GM12878 (cell line): Measurements from ENCODE around the gene COL18A1. TPM values are rescaled to one million over a fixed set of nuclear protein-coding genes. Genes with fewer than 3 reads are reported as not detected.

Experiments used
- ATAC-seq: fragments of 200-7000 bp; cut with Tn5 transposase; 3 replicates; pipeline ENCODE4 v1.9.1; 2020; ENCODE audit warnings: mild to moderate bottlenecking, moderate library complexity
- BruUV-seq: library from RNA; stranded (reverse); fragments of 400-500 nt; replicated peaks from 2 replicates; lab custom pipeline; 2021; lab: Mats Ljungman, UMichigan
- CTCF ChIA-PET: fragments of 300-600 bp; sonication (Branson Sonifier 250); formaldehyde crosslinking; extraction: SDS; loops from one replicate; lab custom pipeline; 2021; ENCODE audit warnings: inconsistent platforms; lab: Yijun Ruan, JAX
- POLR2A ChIA-PET: fragments of 350-600 bp; formaldehyde crosslinking; extraction: SDS; loops from one replicate; lab custom pipeline; 2021; ENCODE audit warnings: inconsistent platforms; lab: Charles Lee
- RAD21 ChIA-PET: fragments of 300-600 bp; sonication (Branson Sonifier 250); formaldehyde crosslinking; loops from one replicate; lab custom pipeline; 2023; ENCODE audit warnings: antibody characterized with exemption; ENCODE audit not compliant: unreplicated experiment; lab: Charles Lee
- SMC1A ChIA-PET: fragments of 300-600 bp; sonication (Branson Sonifier 250); formaldehyde crosslinking; loops from one replicate; lab custom pipeline; 2023; ENCODE audit not compliant: unreplicated experiment, uncharacterized antibody; lab: Charles Lee
- DNase-seq: peaks from one replicate; pipeline ENCODE4 v3.0.0-alpha.2; 2011; ENCODE audit warnings: low read depth, low spot score
- FAIRE-seq: peaks from 3 replicates; lab custom pipeline; 2011; peaks lifted over from hg19 to GRCh38; lab: Jason Lieb, UNC
- H2AFZ ChIP-seq: 2 replicates; pipeline ENCODE4 v1.6.0; 2011; ENCODE audit warnings: low read depth, low read length, control low read depth; ENCODE audit not compliant: control insufficient read depth
- H3K27ac ChIP-seq: 2 replicates; pipeline ENCODE4 v1.5.1; 2011; ENCODE audit warnings: control low read depth; ENCODE audit not compliant: control insufficient read depth, insufficient read depth
- H3K27me3 ChIP-seq, 2 experiments: replicated peaks in 1 of 2; 2 replicates each; pipeline versions ENCODE4 v1.6.0 to v1.6.1; 2011; ENCODE audit warnings: low read length in 1 of 2; ENCODE audit not compliant: control insufficient read depth in 2 of 2, insufficient read depth in 2 of 2
- H3K36me3 ChIP-seq, 2 experiments: 2 replicates each; pipeline ENCODE4 v1.5.1; 2011; ENCODE audit warnings: low read length in 1 of 2; ENCODE audit not compliant: control insufficient read depth in 2 of 2, insufficient read depth in 2 of 2
- H3K4me1 ChIP-seq: 2 replicates; pipeline ENCODE4 v1.6.1; 2011; ENCODE audit warnings: mild to moderate bottlenecking, low read length, moderate library complexity, mixed read lengths; ENCODE audit not compliant: control insufficient read depth, insufficient read depth
- H3K4me2 ChIP-seq: 2 replicates; pipeline ENCODE4 v1.6.0; 2011; ENCODE audit warnings: control low read depth; ENCODE audit not compliant: control insufficient read depth, insufficient read depth
- H3K4me3 ChIP-seq: fragments of 200-600 bp; sonication (generic); 2 replicates; pipeline ENCODE4 v1.5.1; 2016
- H3K79me2 ChIP-seq: 2 replicates; pipeline ENCODE4 v1.6.0; 2011; ENCODE audit warnings: low read length; ENCODE audit not compliant: control insufficient read depth, insufficient read depth
- H3K9ac ChIP-seq: 2 replicates; pipeline ENCODE4 v1.8.0; 2011; ENCODE audit warnings: low read length, control low read depth, mixed read lengths; ENCODE audit not compliant: control insufficient read depth, insufficient read depth
- H3K9me3 ChIP-seq: replicated peaks from 3 replicates; pipeline ENCODE4 v1.5.1; 2011; ENCODE audit warnings: mild to moderate bottlenecking, low read length; ENCODE audit not compliant: control insufficient read depth, insufficient read depth
- H4K20me1 ChIP-seq: 2 replicates; pipeline ENCODE4 v1.6.0; 2011; ENCODE audit not compliant: control insufficient read depth, insufficient read depth
- BACH1 ChIP-seq: fragments of 450-650 bp; IDR thresholded peaks from 2 replicates; pipeline ENCODE4 v1.6.1; 2017; ENCODE audit warnings: mild to moderate bottlenecking, borderline replicate concordance
- BMI1 ChIP-seq: fragments of 450-650 bp; IDR thresholded peaks from 2 replicates; pipeline ENCODE4 v1.6.1; 2016; ENCODE audit warnings: mild to moderate bottlenecking, moderate library complexity, borderline replicate concordance
- FOS ChIP-seq: IDR thresholded peaks from 3 replicates; pipeline ENCODE4 v1.6.1; 2011; ENCODE audit warnings: borderline replicate concordance; ENCODE audit not compliant: insufficient read length; ENCODE audit errors: extremely low read depth
- FOXK2 ChIP-seq: fragments of 450-650 bp; IDR thresholded peaks from 2 replicates; pipeline ENCODE4 v1.6.1; 2017; ENCODE audit warnings: mild to moderate bottlenecking, moderate library complexity
- KAT2A ChIP-seq: conservative IDR thresholded peaks from 2 replicates; pipeline ENCODE4 v1.6.1; 2011; ENCODE audit warnings: low read depth, low read length; ENCODE audit not compliant: control insufficient read depth
- MXI1 ChIP-seq: fragments of 150-350 bp; IDR thresholded peaks from 2 replicates; pipeline ENCODE4 v1.6.1; 2011; ENCODE audit warnings: low read depth, mild to moderate bottlenecking, inconsistent platforms, low read length, improper control_type of control experiment
- MYB ChIP-seq: fragments of 150-350 bp; IDR thresholded peaks from 2 replicates; pipeline ENCODE4 v1.6.1; 2014; ENCODE audit warnings: mild to moderate bottlenecking, low read depth, low read length, borderline replicate concordance
- NRF1 ChIP-seq: conservative IDR thresholded peaks from 2 replicates; pipeline ENCODE4 v1.6.1; 2011; ENCODE audit warnings: mild to moderate bottlenecking, low read depth, low read length, improper control_type of control experiment
- PAX8 ChIP-seq: fragments of 450-650 bp; IDR thresholded peaks from 2 replicates; pipeline ENCODE4 v1.6.1; 2017; ENCODE audit warnings: mild to moderate bottlenecking, moderate library complexity
- RBBP5 ChIP-seq: fragments of 200-600 bp; sonication (generic); conservative IDR thresholded peaks from 2 replicates; pipeline ENCODE4 v1.6.1; 2016
- SIN3A ChIP-seq: IDR thresholded peaks from 2 replicates; pipeline ENCODE4 v1.6.1; 2012; ENCODE audit warnings: low read depth, low read length, improper control_type of control experiment
- SMARCA5 ChIP-seq: fragments of 450-650 bp; IDR thresholded peaks from 2 replicates; pipeline ENCODE4 v1.6.1; 2017; ENCODE audit warnings: mild to moderate bottlenecking
- SP1 ChIP-seq: IDR thresholded peaks from one replicate; pipeline ENCODE4 v1.6.1; 2011; ENCODE audit warnings: low read depth, low read length
- TCF3 ChIP-seq: IDR thresholded peaks from 2 replicates; pipeline ENCODE4 v1.6.1; 2012; ENCODE audit warnings: low read depth, mild to moderate bottlenecking, low read length, borderline replicate concordance; ENCODE audit not compliant: insufficient read depth
- ZSCAN29 ChIP-seq: fragments of 450-650 bp; IDR thresholded peaks from 2 replicates; pipeline ENCODE4 v1.6.1; 2017; ENCODE audit warnings: mild to moderate bottlenecking, moderate library complexity
- WGBS: methylation state at CpG from one replicate; pipeline ENCODE4 v1.1.6; 2016; ENCODE audit warnings: low lambda C conversion rate; ENCODE audit not compliant: insufficient replicate concordance, insufficient coverage; ENCODE audit errors: missing lambda C conversion rate; 5-methylcytosine and 5-hydroxymethylcytosine counted together
- in situ Hi-C: fragments of 300-500 bp; cut with MboI; formaldehyde crosslinking; loops from 9 replicates; pipeline ENCODE4 v1.14.3; 2018; ENCODE audit warnings: mixed read lengths
- intact Hi-C: fragments of 100-400 bp; cut with micrococcal nuclease; formaldehyde crosslinking; loops from one replicate; pipeline ENCODE4 v1.14.2; 2022; ENCODE audit not compliant: unreplicated experiment
- polyA plus RNA-seq, 11 experiments: library from polyadenylated mRNA; depleted of rRNA in 4 of 11; unstranded in 6 of 11; stranded (reverse) in 5 of 11; fragments of >200 nt; fragmentation: Nextera tagmentation in 4 of 11; fragmentation: Illumina TruSeq in 1 of 11; extraction: Ambion mirVana in 4 of 11; extraction: Trizol in 1 of 11; gene quantifications; 1 replicate in 1 of 11; 2 replicates in 10 of 11; pipeline versions ENCODE4 v1.2.1 to v1.2.3, GENCODE V29; 2011 to 2016; ENCODE audit warnings: inconsistent platforms in 2 of 11, missing spikeins in 2 of 11, low read depth in 1 of 11
- total RNA-seq, 4 experiments: library from RNA; depleted of rRNA in 3 of 4; stranded (reverse); fragments of >200 nt in 3 of 4; fragmentation: Illumina TruSeq in 1 of 4; extraction: Trizol in 1 of 4; gene quantifications; 2 replicates each; pipeline versions ENCODE4 v1.2.1 to v1.2.3, GENCODE V29; 2013 to 2021
- TF ChIP-seq, protein P1 (sequence below): IDR thresholded peaks from 2 replicates; pipeline ENCODE4 v1.6.1; 2012; ENCODE audit warnings: low read depth, low read length, improper control_type of control experiment
- TF ChIP-seq, protein P2 (sequence below): IDR thresholded peaks from 2 replicates; pipeline ENCODE4 v1.6.1; 2011; ENCODE audit warnings: borderline replicate concordance, low read depth, mild to moderate bottlenecking, moderate library complexity, low read length; ENCODE audit not compliant: insufficient read depth, poor library complexity, severe bottlenecking

Gene COL18A1
- total and polyA plus RNA-seq, 10 of the 15 experiments (the other 5 are each of a cell fraction or from before 2014, with no cell fraction given): under 0.01 to 0.49 (median 0.09) TPM; not detected in 3

DNA sequence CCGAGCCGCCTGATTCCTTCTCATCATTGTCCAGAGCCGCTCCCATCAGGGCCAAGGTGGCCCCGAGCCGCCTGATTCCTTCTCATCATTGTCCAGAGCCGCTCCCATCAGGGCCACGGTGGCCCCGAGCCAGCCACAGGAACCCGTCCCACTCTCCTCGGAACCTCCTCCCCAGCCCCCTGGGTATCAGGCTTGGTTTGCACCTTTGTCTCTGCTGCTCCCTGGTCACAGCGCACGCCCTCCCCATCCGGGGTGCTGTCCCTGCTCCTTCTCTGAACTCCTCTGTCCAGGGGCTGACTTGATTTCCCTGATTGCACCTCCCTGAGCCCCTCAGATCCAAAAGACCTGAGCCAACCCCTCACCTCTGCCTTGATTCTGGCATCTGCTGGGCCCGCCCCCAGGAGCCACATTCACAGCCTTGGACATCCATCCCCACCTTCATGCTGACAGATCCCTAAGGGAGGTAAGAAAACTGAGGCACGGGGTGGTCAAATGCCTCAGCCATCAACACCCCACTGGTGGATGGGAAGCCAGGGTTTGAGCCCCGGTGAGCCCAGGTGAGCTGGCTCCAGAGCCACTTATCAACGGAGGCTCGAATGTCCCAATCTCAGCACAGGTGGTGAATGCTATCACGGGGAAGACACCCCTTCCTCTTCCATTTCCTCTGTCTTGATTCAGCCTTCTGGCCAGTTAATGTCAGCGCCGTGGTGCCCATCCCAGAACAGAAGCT, 25.6 kb upstream of the COL18A1 start (continued):
- TF ChIP-seq SMARCA5: no peak
- TF ChIP-seq, protein P1, sequence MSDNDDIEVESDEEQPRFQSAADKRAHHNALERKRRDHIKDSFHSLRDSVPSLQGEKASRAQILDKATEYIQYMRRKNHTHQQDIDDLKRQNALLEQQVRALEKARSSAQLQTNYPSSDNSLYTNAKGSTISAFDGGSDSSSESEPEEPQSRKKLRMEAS: no peak
- no peak for TF ChIP-seq SP1
- TF ChIP-seq SIN3A: no peak
- no peak for TF ChIP-seq FOXK2
- no peak for TF ChIP-seq PAX8
- TF ChIP-seq, protein P2, sequence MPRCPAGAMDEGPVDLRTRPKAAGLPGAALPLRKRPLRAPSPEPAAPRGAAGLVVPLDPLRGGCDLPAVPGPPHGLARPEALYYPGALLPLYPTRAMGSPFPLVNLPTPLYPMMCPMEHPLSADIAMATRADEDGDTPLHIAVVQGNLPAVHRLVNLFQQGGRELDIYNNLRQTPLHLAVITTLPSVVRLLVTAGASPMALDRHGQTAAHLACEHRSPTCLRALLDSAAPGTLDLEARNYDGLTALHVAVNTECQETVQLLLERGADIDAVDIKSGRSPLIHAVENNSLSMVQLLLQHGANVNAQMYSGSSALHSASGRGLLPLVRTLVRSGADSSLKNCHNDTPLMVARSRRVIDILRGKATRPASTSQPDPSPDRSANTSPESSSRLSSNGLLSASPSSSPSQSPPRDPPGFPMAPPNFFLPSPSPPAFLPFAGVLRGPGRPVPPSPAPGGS: no peak
- no peak for TF ChIP-seq FOS
- no peak for TF ChIP-seq MYB
- no peak for TF ChIP-seq KAT2A
- TF ChIP-seq ZSCAN29: no peak
- TF ChIP-seq BACH1: no peak
- no peak for TF ChIP-seq NRF1

DNA sequence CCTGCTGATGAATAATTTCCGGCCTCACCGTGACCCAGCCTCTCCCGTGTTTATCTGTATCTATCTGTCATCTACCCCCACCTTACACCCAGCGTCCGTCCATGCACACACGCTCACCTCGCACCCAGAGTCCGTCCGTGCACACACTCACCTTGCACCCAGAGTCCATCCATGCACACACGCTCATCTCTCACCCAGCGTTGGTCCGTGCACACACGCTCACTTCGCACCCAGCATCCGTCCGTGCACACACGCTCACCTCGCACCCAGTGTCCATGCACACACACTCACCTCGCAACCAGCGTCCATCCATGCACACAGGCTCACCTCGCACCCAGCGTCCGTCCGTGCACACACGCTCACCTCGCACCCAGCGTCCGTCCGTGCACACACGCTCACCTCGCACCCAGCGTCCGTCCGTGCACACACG, 25.0 kb upstream of the COL18A1 start:
- H3K36me3 ChIP-seq: no peaks in the 10 kb centered on the region
- intact Hi-C loops: no loop called here
- TF ChIP-seq BMI1 (no peak), MXI1 (no peak), SIN3A (no peak), RBBP5 (no peak), TCF3 (no peak)
- TF ChIP-seq, all 136 proteins: peak for 0
- Histone ChIP-seq H3K9ac (no peak overlapping the region), H3K27ac (no peak overlapping the region), H3K9me3 (no peaks in the 10 kb centered on the region), H3K79me2 (no peaks in the 10 kb centered on the region), H3K4me3 (no peak overlapping the region), H4K20me1 (no peaks in the 10 kb centered on the region), H3K27me3 (0 out of 4 replicates have a peak, but pooled peaks cover 0 to 3% of the 10 kb centered on the region in 2 experiments), H3K4me1 (no peaks in the 10 kb centered on the region), H2AFZ (no peak overlapping the region), H3K4me2 (no peak overlapping the region)
- POLR2A ChIA-PET: no interaction called here
- DNase-seq (no peak), ATAC-seq (no peak), FAIRE-seq (no peak)
- CTCF ChIA-PET: no interaction called here
- WGBS: 77% methylated on average over 25 of the region's 35 CpGs
- RAD21 ChIA-PET: no interaction called here
- SMC1A ChIA-PET: no interaction called here
- in situ Hi-C loops: no loop called here
- BruUV-seq: no TSS peak
